ENCODE data around the gene HOXC11. TPM values are rescaled to one million over a fixed set of nuclear protein-coding genes. Genes with fewer than 3 reads are reported as not detected.

Gene HOXC11
- total RNA-seq, 1 donor from 2014 or later, result not detected

DNA sequence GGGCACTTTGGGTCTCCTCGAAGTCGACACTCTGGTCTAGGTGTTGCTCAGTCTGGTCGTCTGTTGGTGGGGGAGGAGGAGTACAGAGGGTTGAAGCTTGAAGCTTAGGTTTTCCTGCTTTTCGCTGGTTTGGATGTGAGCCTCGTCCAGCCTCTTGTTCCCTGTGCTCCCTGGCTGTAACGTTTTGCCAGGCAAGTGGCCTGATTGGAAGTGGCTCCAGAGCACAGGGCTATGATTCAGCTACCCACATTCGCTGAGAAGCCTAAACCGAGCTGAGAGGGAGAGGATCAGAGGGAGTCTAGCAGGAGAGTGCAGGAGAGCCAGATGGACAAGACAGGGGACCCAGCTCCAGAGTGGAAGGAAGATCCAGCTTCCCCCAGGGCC, 18.1 kb downstream of the HOXC11 start:
- DNase-seq (no peak), ATAC-seq (ENCODE audit: poor library complexity) (no peak)
- intact Hi-C loops (cut with DNase I), result no loop called here

DNA sequence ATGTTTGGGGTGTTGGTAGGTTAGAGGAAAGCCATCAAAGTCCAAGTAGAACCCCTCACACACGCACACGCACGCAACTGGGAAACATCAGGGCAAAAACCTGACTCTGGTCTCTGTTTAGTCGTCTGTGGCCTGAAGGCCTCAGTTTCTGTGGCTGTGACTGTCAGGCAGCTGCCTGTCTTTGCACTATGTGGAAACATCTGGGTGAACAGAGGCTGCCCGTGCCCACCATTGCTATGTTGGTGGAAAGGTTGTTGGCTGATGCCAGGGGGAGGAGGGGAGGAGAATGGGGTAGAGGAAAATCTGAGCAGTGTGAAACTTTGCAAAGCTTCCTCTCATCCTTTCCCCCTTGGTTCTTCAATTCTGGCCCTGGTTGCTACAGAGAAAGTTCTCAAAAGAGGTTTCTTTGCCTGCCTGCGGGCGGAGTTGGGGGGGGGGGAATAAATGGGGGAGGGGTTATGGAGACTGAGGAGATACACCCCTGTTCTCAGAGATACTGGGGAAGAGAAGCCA, 19.5 kb downstream of the HOXC11 start:
- DNase-seq, result no peak
- intact Hi-C loops (cut with DNase I), result no loop called here
- ATAC-seq (ENCODE audit: poor library complexity), result no peak

DNA sequence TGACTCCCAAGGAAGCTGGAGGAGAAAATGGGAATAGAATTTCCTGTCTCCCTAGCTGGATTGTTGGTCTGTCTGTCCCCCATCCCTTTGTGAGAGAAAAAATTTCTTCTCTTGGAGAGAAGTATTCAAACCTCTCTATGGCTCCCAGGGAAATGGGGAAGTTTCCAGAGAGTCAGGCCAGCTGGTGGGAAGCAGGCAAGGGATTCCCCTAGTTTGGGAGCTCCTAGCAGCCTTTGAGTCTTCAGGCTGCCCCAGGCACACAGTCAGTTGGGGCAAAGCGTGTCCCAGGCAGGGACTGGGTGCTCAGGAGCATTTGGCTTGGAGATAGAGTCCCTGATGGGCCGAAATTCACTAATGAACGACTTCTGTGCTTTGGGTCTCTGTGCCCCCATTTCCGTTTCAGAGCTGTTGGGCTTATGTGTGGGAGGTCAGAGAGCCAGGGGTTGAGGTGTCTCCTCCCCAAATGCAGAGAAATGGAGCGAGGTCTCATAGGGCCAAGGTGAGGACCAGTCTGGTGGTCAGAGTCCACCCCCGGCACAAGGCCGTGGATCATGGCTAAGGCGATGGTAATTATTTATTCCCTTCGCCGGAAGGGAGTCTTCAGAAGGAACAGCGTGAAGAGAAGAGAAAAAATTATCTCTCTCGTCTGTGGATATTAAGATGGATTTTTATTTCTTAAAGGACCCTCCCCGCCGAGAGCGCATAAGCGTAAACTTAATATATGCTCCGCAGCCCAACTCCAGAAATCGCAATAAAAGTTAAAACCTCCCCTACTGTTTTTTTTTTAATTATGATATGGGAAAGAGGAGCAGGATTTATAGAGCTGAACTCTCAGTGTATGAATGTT, 20.5 kb downstream of the HOXC11 start:
- no peak for DNase-seq
- ATAC-seq (ENCODE audit: poor library complexity), result no peak
- intact Hi-C loops (cut with DNase I), result no loop called here

DNA sequence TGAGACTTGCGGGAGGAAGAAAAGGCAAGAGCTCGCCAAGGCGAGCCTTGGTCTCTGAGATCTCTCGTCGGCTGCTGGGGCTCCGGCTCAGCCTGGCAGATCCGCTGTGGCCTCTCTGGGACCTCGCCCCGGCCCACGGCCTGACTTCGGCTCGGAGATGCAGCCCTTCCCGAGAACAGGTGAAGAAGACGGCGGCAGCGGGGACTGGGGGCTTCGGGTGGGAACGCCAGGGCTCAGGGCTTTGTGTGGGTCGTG, 21.0 kb downstream of the HOXC11 start:
- ATAC-seq (ENCODE audit: poor library complexity), result no peak
- intact Hi-C loops (cut with DNase I), result no loop called here
- DNase-seq, result no peak

DNA sequence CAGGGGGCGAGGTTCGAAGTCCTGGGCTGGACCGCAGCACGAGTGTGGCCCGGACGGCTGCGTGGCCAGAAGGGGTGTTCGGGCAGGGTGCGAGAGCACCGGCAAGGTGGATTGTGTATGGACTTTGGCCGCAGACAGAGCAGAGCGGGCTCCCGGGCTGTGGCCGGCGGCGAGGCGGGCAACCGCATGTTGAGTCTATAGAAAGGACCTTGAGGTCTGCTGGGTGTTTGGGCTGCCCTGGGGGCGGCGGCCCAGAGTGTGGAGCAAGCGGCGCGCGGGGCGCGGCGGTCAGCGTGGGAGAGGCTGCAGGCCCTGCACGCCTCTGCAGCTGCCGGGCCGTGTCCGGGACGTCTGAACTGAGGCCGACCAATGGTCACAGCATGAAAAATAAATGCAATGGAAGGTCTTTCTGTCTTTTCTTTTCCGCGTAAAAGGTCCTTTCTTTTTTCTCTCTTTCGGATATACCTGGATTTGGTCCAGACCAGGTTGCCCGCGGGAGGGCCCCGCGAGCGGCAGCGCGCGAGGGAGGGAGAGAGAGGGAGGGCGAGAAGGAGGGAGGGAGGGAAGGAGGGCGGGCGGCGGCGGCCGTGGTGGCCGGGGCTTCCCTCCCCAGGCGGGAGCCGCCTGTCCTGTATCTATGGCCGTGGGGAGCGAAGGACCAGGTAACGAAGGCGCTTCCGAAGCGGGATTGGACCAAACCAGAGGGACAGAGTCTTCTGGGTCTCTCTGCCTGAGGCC, 21.5 kb downstream of the HOXC11 start:
- no peak for DNase-seq
- intact Hi-C loops (cut with DNase I), result no loop called here
- no peak for ATAC-seq (ENCODE audit: poor library complexity)

DNA sequence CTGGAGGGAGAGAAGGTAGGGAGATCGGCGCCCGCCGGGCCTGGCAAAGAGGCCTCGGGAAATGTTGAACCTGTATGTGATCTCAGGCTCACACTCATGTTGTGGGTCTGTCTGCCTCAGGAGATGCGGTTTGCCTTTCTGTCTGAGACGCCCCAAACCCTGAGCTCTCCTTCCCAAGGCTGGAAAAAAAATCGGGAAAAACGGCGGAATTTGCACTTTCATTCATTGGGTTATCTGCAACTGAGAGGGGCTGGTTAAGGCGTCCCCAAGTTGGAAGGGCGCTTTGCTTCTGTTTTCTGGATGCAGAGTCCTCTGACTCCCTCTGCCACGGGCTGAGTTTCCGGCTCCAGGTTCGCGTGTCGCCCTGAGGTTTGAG, 22.1 kb downstream of the HOXC11 start:
- DNase-seq, result no peak
- ATAC-seq (ENCODE audit: poor library complexity), result peak; percentile 16
- intact Hi-C loops (cut with DNase I), result no loop called here

DNA sequence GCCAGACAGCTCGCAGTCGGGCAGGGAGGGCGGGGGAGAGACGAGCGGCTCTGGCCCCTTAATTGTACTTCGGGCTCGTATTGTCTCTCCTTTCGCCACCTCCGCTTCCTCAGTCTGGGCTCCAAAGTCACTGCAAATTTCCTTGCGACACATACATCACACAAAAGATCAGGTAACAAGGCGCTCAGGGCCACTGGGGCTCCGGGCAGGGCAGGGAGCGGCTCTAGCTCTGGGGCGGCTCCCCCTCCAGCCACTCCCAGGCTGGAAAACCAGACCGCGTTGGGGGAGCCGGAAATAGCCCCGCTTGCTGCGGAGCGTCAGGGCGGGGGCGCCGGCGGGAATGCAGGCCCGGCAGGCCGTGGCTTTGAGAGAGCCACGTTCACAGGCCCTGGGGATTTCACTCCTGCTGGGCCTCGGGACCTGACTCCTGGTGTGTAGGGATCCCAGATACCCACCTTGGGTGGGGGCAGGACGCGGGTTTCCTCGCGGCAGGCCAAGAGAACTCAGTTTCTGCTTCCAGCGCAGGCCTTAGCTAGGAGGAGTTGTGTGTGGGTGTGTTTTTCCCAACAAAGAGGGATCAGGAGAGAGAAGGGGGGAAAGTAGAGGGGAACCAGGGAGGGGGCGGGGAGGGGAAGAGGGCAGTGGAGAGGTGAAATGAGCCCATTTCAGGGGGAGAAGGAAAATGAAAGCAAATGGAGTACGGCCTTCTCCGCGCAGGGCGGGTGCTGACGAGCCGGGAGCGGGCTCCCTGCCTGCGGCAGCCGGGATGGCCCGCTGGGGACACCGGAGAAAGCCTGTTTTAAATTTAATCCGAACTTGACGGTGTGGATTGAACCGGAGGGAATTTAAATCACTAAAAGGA, 22.7 kb downstream of the HOXC11 start:
- intact Hi-C loops (cut with DNase I), result no loop called here
- no peak for DNase-seq
- peak; percentile 58 for ATAC-seq (ENCODE audit: poor library complexity)

DNA sequence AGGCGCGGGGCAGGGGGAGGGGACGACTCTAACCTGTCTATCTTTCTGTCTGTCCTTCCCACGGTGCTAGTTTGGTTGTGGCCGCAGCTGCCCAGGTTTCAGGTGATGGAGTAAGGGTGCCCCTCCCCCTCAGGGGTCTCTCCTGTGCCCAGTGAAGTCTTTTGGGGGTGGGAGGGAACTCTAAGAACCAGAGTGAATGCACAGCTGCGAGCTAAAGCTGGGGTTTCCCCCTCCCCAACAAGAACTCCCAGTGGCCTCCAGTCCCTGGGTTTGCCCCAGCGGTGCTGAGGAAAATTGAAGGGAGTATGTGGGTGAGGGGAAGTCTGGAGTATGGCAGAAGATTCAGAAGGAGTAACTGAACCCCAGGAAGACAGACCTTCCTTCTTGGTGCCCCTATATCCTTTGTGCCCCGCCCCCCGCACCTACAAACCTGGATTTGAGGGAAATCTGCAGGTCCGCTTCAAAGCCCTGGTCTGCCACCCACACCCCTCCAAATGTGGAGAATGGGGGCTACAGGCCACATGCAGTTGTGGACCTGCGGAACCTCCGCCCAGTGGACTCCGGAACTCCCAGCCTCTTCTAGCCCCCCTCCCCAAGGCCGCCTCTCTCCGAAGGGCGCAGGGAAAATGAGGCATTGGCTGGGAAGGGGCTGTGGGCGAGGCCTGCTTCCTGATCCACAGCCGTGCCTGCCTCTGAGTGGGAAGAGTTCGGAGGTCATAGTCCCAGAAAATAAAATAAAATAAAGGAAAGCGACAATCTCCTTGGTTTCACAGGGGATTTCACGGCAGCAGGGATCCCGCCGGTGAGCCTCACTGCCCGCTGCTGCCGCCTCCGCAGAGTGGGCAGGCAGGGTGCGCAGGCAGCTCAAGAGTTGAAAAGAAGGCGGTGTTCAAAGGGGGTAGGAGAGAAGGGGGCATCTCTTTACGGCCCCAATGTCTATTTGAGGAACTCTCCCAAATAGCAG, 23.6 kb downstream of the HOXC11 start:
- DNase-seq (no peak), ATAC-seq (ENCODE audit: poor library complexity) (no peak)
- intact Hi-C loops (cut with DNase I), result no loop called here

DNA sequence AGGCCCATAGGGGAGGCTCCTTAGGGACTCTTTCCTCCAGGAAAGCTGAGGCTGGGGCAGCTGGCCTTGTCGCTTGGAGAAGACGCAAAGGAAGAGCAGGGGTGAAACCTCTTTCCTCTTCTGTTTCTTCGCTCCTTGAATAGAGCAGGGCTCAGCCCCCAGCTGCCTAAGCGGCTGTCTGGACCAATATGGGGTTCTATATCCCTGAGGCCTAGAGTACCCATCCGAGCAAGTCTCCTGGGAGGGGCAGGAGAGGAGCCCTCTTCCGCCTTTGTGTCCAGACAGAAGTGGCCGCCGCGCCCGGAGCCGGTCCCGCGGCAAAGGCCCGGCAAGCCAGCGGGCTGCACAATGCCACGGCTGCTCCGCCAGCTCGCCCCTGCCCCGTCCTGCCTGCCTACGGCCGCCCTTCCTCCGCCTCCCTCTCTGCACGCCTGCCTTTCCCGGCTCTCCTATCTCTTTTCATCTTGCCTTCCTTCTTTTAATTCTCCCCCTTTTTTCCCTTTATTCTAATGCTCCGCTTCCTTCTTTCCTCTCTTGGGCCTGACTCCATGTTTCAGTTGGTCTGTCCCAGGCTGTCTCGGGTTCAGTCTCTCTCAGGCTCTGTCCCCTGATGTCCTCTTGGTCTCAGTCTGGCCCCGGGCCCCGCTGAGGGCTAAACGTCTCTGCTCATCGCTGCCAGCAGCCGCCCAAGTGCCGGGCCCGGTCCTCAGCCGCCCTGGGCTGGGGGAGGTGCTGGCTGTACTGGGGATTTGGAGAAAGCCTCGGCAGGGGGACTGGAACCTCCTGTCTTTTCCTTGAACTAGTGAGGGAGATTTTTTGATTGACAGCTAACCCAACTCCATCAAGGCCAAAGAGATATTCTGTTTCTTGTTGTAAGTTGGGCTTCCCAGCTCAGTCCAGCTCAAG, 24.5 kb downstream of the HOXC11 start:
- intact Hi-C loops (cut with DNase I), result no loop called here
- no peak for DNase-seq

DNA sequence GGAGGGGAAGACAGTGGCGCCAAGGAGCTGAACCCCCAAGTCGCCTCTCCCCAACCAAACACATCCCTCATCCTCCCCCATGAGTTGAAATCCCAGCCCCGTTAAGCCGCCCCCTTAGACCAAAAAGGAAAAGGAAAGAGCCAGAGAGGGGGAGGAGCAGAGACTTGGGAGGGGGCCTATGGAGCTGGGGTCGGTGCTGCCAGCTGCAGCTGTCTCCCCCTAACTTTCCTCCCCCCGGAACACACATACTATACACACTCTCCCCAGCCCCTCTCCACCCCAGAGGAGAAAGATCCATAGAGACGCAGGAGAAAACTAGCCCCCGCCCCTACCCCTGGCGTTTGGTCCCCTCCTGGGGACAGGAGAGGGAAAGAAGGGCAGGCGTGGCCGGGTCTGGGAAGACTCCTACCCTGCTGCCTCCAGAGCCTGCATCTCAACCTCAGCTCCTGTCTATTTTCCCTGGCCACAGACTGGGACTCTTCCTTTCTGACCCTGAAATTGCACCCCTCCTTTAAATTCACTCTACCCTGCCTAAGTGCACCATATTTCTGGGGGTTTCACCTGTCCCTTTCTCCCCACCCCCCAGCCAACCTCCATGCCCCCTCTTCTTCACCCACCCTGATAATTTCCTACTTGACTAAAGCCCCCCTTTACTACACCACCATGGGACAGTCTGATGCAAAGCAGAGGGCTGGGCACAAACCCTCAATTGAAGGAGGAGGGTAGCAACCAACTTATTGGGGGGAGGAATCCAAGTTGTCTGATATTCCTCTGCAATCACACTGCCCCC, 25.4 kb downstream of the HOXC11 start:
- intact Hi-C loops (cut with DNase I), result no loop called here
- DNase-seq, result no peak
- ATAC-seq (ENCODE audit: poor library complexity), result no peak

More for the DNA sequence above, 24.5 kb downstream of the HOXC11 start:
- no peak for ATAC-seq (ENCODE audit: poor library complexity)

DNA sequence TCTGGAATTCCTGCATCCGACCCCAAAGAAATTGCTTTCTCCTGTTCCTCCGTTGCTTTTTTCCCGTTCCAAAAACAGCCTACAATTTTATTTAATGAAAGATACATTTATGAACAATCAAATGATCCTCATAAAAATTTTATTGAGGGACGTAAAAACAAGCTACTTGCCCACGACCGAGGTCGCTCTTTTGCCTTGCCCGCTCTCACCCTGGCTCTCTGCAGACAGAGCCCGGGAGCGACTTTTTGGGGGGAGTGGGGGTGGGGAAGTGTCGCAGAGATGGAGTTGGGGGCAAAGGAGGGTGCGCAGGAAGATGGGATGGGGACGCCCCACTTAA, 25.9 kb downstream of the HOXC11 start:
- DNase-seq (no peak), ATAC-seq (ENCODE audit: poor library complexity) (no peak)
- intact Hi-C loops (cut with DNase I), result no loop called here

DNA sequence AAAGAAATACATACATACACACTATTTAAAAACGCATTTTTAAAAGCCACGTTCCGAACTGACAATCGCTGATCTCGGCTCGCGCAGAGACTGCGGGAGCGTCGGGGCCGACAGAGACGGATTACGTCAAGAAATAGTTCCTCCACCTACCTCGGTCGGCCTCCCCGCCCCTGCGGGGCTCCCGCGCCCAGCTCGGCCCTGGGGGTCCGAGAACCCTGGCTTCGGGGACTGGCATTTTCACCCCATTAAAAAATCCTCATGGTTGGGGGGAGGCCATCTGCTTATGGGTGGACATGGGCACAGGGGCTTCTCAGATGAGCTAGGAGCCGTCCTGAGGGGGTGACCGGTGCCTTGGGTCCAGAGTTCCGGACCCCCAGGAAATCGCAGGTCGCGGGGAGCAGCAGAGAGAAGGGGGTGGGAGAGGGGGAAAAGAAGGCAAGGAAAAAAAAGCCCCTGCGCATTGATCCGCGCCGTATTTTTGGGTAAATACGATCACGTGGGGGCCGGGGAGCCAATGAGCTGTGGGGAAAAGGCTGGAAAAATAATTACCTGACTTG, 26.7 kb downstream of the HOXC11 start:
- DNase-seq, result no peak
- intact Hi-C loops (cut with DNase I), result no loop called here
- ATAC-seq (ENCODE audit: poor library complexity), result no peak

DNA sequence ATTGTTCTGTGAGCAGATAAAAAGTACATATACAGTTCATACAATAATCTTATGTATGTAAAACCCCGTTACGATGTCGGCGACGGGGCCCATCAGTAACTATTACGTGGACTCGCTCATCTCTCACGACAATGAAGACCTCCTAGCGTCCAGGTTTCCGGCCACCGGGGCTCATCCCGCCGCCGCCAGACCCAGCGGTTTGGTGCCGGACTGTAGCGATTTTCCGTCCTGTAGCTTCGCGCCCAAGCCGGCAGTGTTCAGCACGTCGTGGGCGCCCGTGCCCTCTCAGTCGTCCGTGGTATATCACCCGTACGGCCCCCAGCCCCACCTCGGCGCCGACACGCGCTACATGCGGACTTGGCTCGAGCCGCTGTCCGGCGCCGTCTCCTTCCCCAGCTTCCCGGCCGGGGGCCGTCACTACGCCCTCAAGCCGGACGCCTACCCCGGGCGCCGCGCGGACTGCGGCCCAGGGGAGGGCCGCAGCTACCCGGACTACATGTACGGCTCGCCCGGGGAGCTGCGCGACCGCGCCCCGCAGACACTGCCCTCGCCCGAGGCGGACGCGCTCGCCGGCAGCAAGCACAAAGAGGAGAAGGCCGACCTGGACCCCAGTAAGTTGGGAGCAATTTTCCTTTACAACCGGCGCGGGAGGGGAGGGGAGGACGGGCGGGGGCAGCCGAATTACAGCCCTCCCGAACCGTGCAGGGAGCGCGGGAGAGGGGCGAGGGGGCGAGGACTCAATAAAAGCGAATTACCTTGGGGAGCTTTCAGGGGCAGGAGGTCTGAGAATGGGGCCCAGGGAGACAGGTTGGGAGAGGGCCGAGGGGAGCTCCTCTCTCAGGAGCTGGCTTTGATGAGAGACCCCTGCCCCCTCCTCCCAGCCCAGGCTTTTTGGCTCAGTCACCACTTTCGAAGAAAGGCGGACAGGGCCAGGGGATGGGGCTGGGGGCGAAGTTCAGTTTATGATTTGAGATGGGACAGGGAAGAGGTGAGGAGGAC, 27.5 kb downstream of the HOXC11 start, which contains the start of gene HOXC9:
TSS of gene HOXC9 (plus strand) at position 46 of the 999 bp plus-strand sequence. CDS start at position 74, 28 bp downstream.
- DNase-seq, result no peak
- no peak for ATAC-seq (ENCODE audit: poor library complexity)
- intact Hi-C loops (cut with DNase I), result no loop called here

DNA sequence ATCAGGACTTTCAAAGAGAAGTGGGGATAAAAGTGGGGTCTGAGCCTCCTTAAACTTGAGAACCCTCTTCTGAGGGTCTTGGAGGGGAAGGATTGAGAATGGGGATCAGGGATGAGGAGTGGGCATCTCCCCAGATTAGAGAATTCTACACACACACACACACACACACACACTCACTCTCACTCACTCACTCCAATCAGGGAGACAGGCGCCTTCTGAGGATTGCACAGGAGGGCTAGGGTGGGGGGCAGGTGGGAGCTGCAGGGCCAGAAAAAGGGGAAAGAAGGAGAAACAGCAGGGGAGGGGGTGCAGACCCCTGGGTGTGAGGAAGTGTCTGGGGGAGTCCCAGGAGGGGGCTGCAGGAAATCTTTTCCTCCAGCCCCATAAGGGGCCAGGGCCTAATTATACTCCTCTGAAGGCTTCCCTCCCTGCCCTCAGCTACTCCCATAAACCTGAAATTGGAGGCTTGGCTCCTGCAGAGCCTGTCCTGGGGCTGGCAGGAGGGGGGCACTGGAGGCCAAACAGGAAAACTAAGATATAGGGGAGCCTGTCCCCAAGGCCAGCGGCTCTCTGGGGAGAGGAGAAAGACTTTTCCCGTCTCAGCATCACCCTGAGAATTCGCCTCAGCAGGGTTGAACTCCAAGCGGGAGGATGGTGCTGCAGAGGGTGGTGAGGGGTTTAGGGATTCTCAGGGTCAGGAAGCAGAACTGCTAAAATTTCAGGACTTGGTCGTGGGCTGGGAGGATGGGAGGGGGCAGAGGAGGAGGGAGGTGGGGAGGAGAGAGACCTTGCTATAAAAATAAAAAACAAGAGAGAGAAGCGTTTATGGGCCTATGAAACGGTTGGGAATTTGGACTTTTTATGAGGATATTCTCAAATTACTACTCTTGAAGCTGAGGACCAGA, 28.6 kb downstream of the HOXC11 start:
- DNase-seq, result no peak
- intact Hi-C loops (cut with DNase I), result no loop called here
- no peak for ATAC-seq (ENCODE audit: poor library complexity)

Measured in Right ventricle myocardium superior (tissue), 1 donor.